Glutamatergic neuron (in vitro differentiated cells): ENCODE results near the gene FADS6. TPM values are rescaled to one million over a fixed set of nuclear protein-coding genes. Genes with fewer than 3 reads are reported as not detected.

Source experiments
- DNase-seq: peaks from one replicate; pipeline ENCODE4 v3.0.0; 2022
- H3K27ac Mint-ChIP-seq: one replicate; pipeline ENCODE4 v1.8.0; 2020; ENCODE audit warnings: mild to moderate bottlenecking, mixed read lengths, inconsistent platforms; ENCODE audit not compliant: unreplicated experiment
- H3K27me3 Mint-ChIP-seq: one replicate; pipeline ENCODE4 v1.8.0; 2020; ENCODE audit warnings: mild to moderate bottlenecking, moderate library complexity, mixed read lengths, inconsistent platforms; ENCODE audit not compliant: unreplicated experiment
- H3K36me3 Mint-ChIP-seq: one replicate; pipeline ENCODE4 v1.8.0; 2020; ENCODE audit warnings: mild to moderate bottlenecking, mixed read lengths, inconsistent platforms; ENCODE audit not compliant: unreplicated experiment
- H3K4me1 Mint-ChIP-seq: one replicate; pipeline ENCODE4 v1.8.0; 2020; ENCODE audit warnings: mild to moderate bottlenecking, low read depth, mixed read lengths, inconsistent platforms; ENCODE audit not compliant: unreplicated experiment
- H3K4me3 Mint-ChIP-seq: one replicate; pipeline ENCODE4 v1.8.0; 2020; ENCODE audit warnings: mild to moderate bottlenecking, mixed read lengths, inconsistent platforms; ENCODE audit not compliant: unreplicated experiment
- H3K9me3 Mint-ChIP-seq: one replicate; pipeline ENCODE4 v1.8.0; 2020; ENCODE audit warnings: mild to moderate bottlenecking, moderate library complexity, mixed read lengths, inconsistent platforms; ENCODE audit not compliant: unreplicated experiment
- CTCF ChIP-seq: fragments of 200-600 bp; sonication (generic); IDR thresholded peaks from one replicate; pipeline ENCODE4 v1.5.0; 2021; ENCODE audit not compliant: partially characterized antibody, unreplicated experiment
- total RNA-seq: library from RNA; stranded (reverse); fragmentation: NEBNext Ultra II Directional; extraction: Animal tissue kit (Norgen Biotek cat#: 25700); gene quantifications from one replicate; pipeline ENCODE4 v1.2.1, GENCODE V29; 2021; ENCODE audit not compliant: unreplicated experiment

Gene FADS6
- total RNA-seq, 1 donor from 2014 or later, result not detected

GRCh38 chr17:74878658-74879057, 14.8 kb downstream of the FADS6 start:
- no peak for DNase-seq
- Mint-ChIP-seq H3K4me3 (no peak overlapping the region), H3K9me3 (peaks cover 4% of the 10 kb centered on the region), H3K4me1 (peaks cover 2% of the 10 kb centered on the region), H3K27ac (no peak overlapping the region), H3K36me3 (no peaks in the 10 kb centered on the region), H3K27me3 (peaks cover 7% of the 10 kb centered on the region)
- TF ChIP-seq CTCF, result no peak

- peaks cover 11% of the 10 kb centered on the region for H3K27me3 Mint-ChIP-seq
- peaks cover 10% of the 10 kb centered on the region for H3K9me3 Mint-ChIP-seq
- no peak overlapping the region for H3K27ac Mint-ChIP-seq
- no peak for TF ChIP-seq CTCF
- H3K4me1 Mint-ChIP-seq, result peaks cover 2% of the 10 kb centered on the region
- no peak for DNase-seq
- no peaks in the 10 kb centered on the region for H3K36me3 Mint-ChIP-seq
- H3K4me3 Mint-ChIP-seq, result no peak overlapping the region
Measured at GRCh38 chr17:74877592-74878548, 15.6 kb downstream of the FADS6 start.

DNA sequence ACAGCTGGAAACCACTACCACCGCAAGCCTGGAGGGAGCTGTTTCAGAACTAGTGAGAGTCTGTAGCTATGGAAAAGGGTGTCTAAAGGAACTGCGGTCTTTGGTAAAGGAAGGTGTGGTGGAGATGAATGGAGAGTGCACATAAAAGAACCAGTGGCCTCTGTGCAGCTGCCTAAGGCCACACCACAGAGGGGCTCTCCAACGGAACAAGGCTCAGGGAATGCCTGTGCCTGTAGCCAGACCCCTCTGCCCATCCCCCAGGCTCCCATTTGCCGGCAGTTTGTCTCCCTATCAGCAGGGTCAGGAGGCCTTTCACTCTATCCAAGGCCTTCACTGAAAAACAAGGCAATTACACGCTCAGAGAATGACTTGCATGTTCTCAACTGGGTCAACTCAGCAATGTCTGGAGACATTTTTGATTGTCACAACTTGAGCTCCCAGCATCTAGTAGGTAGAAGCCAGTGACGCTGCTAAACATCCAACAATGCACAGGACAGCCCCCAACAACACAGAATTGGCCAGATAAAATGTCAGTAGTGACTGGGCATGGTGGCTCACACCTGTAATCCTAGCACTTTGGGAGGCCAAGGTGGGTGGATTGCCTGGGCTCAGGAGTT, 17.3 kb downstream of the FADS6 start:
- peaks cover 12% of the 10 kb centered on the region for H3K27me3 Mint-ChIP-seq
- H3K9me3 Mint-ChIP-seq, result peaks cover 10% of the 10 kb centered on the region
- H3K36me3 Mint-ChIP-seq, result no peaks in the 10 kb centered on the region
- no peak for DNase-seq
- no peak overlapping the region for H3K27ac Mint-ChIP-seq
- H3K4me1 Mint-ChIP-seq, result peaks cover 6% of the 10 kb centered on the region
- no peak for TF ChIP-seq CTCF
- H3K4me3 Mint-ChIP-seq, result no peak overlapping the region

DNA sequence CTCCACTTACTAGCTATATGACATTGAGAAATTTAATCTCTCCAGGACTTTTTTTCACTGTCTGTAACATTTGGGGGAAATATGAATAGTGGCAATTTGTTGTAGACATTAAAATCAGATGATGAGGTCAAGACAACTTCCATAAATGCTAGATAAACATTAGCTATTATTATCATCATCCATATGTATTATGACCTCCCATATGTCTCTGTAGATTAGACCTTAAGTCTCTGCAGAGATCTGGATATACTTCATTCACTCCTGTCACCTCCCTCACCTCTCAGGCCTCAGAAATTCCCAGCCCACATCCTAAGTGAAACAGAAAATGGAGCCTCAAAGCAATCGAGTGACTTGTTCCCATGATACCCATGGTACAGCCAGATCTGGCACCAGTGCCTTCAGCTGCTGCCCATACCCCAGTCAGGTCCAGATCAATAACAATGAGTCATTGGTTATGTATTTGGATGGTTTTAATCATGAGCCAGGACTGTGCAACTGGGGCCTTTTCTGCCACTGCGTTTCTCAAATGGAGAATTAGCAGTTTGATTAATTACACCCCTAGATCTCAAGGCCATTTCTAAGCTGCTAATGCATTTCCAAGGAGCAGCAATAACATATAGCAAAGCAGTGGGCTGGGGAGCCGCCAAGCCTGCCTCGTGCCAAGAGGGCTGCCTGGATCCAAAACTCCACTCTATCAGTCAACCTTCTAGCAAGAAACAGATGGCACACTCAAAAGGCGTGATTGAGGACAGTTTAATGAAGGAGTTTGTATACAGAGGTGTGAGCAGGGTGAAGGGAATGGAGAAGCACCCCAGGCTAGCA, 18.1 kb downstream of the FADS6 start:
- no peak overlapping the region for H3K4me3 Mint-ChIP-seq
- peaks cover 12% of the 10 kb centered on the region for H3K27me3 Mint-ChIP-seq
- TF ChIP-seq CTCF, result no peak
- peaks cover 10% of the 10 kb centered on the region for H3K9me3 Mint-ChIP-seq
- no peak overlapping the region for H3K27ac Mint-ChIP-seq
- peaks cover 6% of the 10 kb centered on the region for H3K4me1 Mint-ChIP-seq
- H3K36me3 Mint-ChIP-seq, result no peaks in the 10 kb centered on the region
- DNase-seq, result no peak
